OCI-LY7 (cell line): ENCODE data around the gene LPGAT1.
"Not testable (repeated sequence)": the region's sequence is repeated elsewhere in the genome, so short reads cannot be mapped to it uniquely, and the experiment has no call there.

Source experiments
- CTCF ChIP-seq: fragments of 200-600 bp; sonication (generic); conservative IDR thresholded peaks from 2 replicates; pipeline ENCODE4 v1.5.1; 2014; ENCODE audit warnings: mild to moderate bottlenecking, antibody characterized with exemption, low read length, moderate library complexity, mixed read lengths
- EZH2phosphoT487 ChIP-seq: fragments of 200-600 bp; sonication (generic); IDR thresholded peaks from 2 replicates; pipeline ENCODE4 v1.6.1; 2018; ENCODE audit warnings: low read depth, borderline replicate concordance, mild to moderate bottlenecking, mixed run types, antibody characterized with exemption, low read length, moderate library complexity, mixed read lengths

- not testable (repeated sequence) for TF ChIP-seq CTCF, EZH2phosphoT487
Observed at GRCh38 chr1:211716555-211716954, 114.0 kb downstream of the LPGAT1 start.
